ENCODE results near the gene ADAM22. TPM values are rescaled to one million over a fixed set of nuclear protein-coding genes. Genes with fewer than 3 reads are reported as not detected.

ADAM22 gene
- total and polyA plus RNA-seq, 12 donors: 0.19 to 3.7 (median 1.5) TPM

DNA sequence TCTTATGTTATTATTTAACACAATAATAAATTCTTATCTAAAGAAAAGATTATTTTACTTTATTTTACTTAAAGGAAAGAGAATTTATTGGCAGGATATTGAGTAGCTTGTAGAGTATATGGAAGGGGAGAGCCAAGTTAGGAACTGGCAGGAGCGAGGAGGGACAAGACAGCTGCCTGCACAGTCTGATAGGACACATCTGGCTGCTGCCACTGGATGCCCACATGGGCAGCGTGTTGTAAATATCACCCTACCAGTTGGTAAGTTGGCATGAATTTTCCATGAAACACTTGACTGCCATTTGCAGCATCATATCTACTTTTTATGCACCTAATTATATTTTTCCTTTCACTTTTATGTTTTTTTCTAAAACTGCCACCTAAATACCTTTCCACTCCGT is 266.2 kb downstream of the ADAM22 start:
- 86 to 87% methylated on average over 3 of the region's 3 CpGs for WGBS, 2 donors
- TF ChIP-seq, protein P1, sequence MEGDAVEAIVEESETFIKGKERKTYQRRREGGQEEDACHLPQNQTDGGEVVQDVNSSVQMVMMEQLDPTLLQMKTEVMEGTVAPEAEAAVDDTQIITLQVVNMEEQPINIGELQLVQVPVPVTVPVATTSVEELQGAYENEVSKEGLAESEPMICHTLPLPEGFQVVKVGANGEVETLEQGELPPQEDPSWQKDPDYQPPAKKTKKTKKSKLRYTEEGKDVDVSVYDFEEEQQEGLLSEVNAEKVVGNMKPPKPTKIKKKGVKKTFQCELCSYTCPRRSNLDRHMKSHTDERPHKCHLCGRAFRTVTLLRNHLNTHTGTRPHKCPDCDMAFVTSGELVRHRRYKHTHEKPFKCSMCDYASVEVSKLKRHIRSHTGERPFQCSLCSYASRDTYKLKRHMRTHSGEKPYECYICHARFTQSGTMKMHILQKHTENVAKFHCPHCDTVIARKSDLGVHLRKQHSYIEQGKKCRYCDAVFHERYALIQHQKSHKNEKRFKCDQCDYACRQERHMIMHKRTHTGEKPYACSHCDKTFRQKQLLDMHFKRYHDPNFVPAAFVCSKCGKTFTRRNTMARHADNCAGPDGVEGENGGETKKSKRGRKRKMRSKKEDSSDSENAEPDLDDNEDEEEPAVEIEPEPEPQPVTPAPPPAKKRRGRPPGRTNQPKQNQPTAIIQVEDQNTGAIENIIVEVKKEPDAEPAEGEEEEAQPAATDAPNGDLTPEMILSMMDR (IDR thresholded peaks at IDR 0.05): no peak
- Histone ChIP-seq H3K27me3 (no peaks in the 10 kb centered on the region), H3K9me3 (no peaks in the 10 kb centered on the region), H3K36me3 (peaks cover 0 to 51% (median 27%) of the 10 kb centered on the region in 9 donors), H3K27ac (no peak overlapping the region), H3K4me3 (no peak overlapping the region), H3K4me1 (no peaks in the 10 kb centered on the region)
- no peak for ATAC-seq
- no peak for DNase-seq
- intact Hi-C loops (cut with DNase I): no loop called here

DNA sequence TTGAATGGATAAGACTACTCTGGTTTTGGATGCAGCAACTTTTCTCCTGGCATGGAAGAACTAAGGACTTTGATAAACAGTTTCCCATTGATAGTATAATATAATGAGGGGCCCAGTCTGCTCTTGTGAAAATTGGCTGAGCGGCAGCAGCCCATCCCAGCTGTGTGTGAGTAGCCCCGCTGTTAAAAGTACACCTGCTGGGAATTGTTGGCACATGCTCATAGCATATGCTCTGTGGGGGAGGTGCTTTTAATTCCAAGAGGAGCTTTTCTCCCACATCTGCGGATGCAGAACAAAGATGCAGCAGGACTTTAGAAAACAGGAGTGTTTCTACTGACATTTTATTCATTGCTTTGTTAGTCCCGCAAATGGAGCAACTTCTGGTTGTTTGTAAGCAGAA is 266.7 kb downstream of the ADAM22 start:
- H3K4me3 ChIP-seq: no peak overlapping the region
- no peaks in the 10 kb centered on the region for H3K4me1 ChIP-seq
- WGBS, 2 donors: 69% methylated on average over 4 of the region's 4 CpGs
- no peak for ATAC-seq
- H3K36me3 ChIP-seq: peaks cover 0 to 56% (median 32%) of the 10 kb centered on the region in 9 donors
- TF ChIP-seq, protein P1 (IDR thresholded peaks at IDR 0.05): no peak
- DNase-seq: no peak
- H3K9me3 ChIP-seq: no peaks in the 10 kb centered on the region
- no peak overlapping the region for H3K27ac ChIP-seq
- intact Hi-C loops (cut with DNase I): no loop called here
- no peaks in the 10 kb centered on the region for H3K27me3 ChIP-seq

DNA sequence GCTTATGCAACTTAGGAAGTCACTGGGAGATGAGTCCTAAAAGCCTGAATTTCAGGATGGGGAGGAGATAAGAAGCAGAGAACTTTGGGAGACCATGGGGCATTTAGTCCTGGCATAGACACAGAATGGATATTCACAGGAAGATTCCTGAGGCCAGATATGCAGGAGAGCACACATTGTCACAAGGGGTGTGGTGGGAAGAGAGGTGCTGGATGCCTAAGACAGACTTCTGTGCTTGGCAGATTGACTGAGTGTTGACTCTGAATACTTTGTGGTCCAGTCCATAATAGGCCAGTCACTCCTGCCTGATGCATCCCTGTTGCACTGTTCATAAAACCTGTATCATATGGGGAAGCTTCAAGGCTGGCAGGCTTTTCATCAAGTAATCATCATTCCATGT is 267.3 kb downstream of the ADAM22 start:
- DNase-seq (no peak), ATAC-seq (no peak)
- Histone ChIP-seq H3K27ac (no peak overlapping the region), H3K4me1 (no peaks in the 10 kb centered on the region), H3K27me3 (no peaks in the 10 kb centered on the region), H3K4me3 (no peak overlapping the region), H3K36me3 (peaks cover 0 to 61% (median 37%) of the 10 kb centered on the region in 9 donors), H3K9me3 (no peaks in the 10 kb centered on the region)
- intact Hi-C loops (cut with DNase I): no loop called here
- TF ChIP-seq, protein P1 (IDR thresholded peaks at IDR 0.05): no peak

DNA sequence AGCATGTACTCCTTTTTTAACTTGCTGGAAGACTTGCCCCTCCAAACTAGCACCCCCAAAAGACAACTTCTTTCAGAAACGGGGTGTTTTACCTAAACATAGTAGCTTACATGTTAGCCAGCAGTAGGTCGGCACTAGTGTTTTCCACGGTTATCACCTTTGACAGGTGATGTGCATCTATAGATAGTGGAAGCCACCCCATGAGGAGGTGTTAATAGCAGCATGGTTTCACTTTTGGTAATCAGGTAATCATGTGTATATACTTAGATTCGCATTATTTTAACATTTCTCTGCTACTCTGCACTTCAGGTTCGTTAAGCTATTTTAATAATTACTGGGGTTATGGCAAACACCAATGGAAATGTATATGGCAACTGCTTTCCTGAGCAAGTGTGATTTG is 268.2 kb downstream of the ADAM22 start:
- TF ChIP-seq, protein P1 (IDR thresholded peaks at IDR 0.05): no peak
- no peaks in the 10 kb centered on the region for H3K27me3 ChIP-seq
- intact Hi-C loops (cut with DNase I): no loop called here
- no peak overlapping the region for H3K4me3 ChIP-seq
- DNase-seq (no peak), ATAC-seq (no peak)
- H3K27ac ChIP-seq: no peak overlapping the region
- H3K4me1 ChIP-seq: no peaks in the 10 kb centered on the region
- WGBS, 2 donors: 77 to 78% methylated on average over 5 of the region's 5 CpGs
- no peaks in the 10 kb centered on the region for H3K9me3 ChIP-seq
- peaks cover 0 to 71% (median 47%) of the 10 kb centered on the region in 9 donors for H3K36me3 ChIP-seq

All from heart right ventricle (tissue), 16 donors.